HG03095 (cell line): ENCODE measurements around the gene NAPA.

Experiments
- ATAC-seq: cut with Tn5 transposase; IDR thresholded peaks from one replicate; pipeline ENCODE4 v1.9.1; 2021; ENCODE audit warnings: moderate library complexity; ENCODE audit not compliant: unreplicated experiment

Gene NAPA

DNA sequence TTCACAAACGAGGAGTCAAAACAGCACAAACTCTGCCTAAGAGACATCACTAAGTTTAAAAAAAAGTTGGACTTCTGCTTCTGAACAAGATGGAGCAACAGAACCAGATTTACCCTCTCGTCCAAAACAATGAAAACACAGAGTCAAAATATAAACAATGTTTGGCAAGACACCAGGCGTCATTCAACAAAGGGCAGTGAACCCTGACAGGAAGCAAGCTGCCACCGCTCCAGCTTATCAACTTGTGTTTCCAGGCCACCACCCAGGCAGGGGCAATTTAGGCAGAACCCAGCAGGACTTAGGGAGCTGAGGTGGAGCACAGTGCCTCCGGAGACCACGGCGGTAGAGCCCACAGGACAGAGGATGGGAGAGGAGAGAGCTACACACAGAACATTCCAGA is 8.6 kb upstream of the NAPA start:
- no peak for ATAC-seq

DNA sequence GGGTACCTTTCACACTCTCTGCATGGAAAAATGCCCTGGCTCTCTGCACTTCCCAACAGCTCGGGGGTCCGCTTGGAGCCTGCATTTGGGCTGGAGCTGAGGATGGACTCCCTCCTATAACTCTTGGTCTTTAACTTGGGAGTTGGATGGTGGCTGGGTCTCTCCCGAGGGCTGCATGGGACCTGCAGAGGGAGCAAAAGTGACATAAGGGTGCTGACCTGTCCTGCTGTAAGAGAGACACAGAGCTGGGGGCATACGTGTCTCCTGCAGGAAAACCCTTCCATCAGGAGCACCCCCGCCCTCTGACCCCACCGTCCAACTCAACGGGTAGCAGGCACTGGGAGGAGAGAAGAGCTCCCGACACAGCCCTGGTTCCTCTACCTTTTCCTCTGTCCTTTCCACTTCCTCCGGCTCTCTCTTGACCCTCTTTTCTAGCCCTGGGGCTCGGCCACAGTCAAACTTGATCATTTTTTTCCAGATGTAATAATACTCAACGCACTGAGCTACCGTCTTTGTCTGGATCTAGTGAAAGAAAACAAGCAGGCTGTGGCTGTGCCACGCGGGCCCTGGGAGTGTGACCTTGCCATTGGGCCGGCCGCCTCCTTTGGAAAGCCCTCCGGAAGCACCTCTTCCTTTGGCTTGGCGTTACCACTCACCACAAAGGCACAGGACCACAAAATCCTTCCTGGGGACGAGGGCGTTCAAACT is 6.8 kb upstream of the NAPA start:
- no peak for ATAC-seq

DNA sequence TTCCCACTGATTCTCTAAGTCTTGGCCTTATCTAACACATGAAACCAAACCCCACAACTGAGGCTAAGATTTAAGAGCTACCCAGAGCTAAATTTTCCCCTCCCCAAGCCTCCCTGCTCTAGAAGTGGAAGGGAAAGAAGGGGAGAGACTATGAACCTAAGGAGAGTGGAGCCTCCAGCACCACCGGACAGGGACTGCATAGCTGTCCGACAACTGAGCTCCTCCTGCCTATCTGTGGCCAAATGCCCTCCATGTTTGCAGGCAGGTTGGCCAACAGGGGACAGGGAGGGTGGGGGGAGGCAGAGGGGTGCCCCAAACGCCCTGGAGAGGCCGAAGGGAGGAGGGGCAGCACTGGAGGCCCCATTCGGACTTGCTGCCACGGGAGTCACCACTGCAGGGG is 6.0 kb upstream of the NAPA start:
- no peak for ATAC-seq

DNA sequence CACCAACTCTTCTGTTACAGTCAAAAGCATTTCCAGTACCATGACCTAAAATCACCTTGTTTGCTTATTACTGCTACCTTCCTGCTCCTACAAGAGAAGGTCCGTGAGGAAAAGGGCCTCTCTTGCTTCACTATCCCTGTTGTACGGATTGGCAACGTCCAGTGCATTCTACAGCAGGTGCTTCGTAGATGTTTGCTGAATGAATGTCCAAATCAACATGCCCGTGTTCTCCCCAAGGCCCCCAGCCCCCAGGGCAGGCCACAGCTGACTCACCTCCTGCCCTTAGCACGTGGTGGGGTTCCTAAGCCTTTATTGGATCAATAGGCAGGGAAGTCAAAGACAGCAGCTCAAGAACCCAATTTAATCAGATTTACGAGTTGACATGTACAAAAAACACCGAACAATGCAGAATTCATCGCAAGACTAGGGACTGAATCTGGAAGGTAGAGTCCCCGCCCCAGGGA is 5.5 kb upstream of the NAPA start:
- no peak for ATAC-seq

DNA sequence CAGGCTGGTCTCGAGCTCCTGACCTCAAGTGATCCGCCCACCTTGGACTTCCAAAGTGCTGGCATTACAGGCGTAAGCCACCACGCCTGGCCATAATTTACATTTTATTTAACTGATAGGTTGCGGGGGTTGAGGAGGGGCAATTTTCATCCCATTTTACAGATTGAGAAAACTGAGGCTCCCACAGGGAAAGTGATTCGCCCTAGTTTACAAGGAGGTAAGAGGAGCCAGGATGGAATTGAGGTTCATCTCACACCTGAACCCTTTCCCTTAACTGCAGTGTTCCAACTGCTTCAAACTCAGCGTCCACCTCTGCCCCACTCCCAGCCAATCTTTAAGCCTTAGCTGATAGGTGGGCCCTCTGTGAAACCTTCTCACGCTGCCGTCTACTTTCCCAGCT is 4.0 kb upstream of the NAPA start:
- no peak for ATAC-seq

DNA sequence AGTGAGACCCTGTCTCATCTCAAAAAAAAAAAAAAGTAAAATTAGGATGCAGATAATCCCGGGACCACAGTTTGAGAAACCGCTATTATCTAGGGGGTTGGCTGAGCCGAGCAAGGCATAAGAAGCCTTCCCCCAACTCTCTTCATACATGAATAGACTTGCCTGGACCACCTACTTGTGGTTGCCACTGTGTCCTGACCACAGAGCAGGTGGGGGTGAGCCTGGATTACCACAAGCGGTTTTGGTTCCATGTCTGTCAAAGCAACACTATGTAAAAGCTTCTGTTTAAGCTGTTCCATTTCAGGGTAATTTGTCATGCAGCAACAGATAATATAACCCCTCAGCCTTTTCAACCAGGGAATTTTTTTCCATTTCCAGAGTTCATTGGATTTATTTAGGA is 3.3 kb upstream of the NAPA start:
- peak; percentile 44 for ATAC-seq

DNA sequence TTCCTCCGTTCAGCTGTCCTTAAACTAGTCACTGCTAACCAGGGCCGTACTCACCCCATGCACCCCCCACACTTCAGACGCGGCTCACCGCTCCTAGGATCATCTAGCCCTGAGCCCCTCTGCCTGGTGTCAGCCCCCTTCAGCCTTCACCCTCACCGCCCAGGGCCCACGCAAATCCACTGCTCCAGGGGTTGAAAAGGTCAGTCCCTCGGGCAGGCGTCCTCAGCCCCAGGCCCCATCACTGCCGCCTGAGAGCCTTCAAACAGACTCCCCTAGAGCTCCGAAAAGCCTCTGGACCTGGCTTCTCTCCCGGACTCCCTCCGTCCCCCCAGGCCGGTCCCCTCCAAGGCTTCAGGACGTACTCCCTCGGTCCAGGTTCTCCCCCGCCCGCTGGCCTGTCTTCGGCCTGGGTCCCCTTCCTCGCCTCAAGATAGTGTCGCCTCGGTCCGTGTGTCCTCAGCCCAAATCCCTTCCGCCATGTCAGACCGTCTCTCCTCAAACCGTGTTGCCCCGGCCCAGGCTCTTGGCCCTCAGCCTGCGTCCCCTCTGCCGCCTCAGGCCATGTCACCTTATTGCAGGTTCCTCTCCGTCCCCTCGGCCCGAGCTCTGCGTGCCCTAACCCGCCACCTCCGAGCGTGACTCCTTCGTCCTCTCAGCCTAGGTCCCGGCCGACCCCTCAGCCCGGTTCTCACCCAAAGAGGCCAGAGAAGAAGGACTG is 553 bp downstream of the NAPA start:
- peak; percentile 6 for ATAC-seq

DNA sequence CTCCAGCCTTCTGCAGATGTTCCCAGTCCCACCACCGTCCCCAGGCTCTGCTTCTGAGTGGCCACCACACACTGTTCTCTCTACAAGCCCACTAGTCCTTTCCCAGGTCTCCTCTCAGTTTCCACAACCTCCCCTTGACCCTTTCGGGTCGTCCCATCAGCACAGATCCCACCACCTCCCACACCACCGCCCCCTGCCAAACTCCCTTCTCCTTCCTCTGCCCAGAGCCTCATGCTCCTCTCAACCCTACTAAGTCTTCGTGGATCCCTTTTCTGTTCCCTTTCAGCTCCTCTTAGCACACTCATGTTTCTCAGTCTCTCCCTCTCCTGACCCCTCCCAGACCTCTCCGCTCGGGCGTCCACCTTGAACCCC is 1.9 kb downstream of the NAPA start:
- ATAC-seq, result no peak

DNA sequence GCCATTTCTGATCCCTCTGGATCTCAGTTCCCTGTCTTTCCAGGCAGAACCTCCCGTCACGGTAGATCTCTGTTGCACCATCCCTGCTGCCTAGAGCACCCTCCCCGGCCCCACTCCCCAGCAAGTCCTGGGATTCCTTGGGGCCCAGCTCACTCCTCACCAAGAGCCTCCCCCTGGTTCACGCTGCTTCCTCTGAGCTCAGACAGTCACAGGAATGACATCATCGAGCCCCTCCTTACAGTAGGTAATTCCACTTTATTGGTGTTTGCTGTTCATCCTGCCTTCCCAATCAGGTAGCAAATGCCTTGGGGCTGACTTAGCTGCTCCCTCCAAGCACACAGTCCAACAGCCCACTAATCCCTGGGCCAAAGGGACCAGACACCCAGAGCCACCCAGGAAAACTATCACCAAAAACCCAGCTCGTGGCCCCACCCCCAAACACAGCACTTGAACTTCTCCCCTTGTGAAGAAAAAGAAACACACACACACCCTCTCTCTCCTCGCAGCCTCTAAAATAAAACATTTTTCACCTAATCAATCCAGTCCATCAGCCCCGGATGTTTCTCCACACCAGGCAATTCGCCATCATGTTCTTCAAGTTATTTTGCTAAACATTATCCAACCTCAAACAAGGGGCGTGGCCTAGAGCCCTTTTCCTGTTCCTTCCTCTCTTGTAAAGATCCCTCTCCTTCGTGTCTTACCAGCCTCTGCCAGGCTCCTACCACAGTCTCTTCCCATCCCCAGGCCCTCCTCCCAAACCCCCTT is 2.5 kb downstream of the NAPA start:
- no peak for ATAC-seq

DNA sequence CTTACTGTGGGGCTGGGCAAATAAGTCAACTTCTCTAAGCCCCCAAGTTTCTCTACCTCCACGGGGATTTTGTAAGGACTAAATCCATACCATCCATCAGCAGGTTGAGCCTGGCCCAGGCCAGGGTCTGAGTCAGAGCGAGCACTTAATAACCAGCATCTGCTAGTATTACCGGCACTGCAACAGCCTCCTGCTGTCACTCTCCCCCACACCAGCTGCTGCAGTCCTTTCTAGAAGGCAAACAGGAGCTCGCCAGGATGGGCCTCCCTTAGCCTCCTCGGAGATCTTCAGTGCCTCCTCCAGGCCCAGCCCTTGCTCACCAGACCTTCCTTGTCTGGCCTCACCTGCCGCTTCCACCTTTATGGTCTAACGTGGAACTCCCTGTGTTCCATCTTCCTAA is 3.2 kb downstream of the NAPA start:
- no peak for ATAC-seq

DNA sequence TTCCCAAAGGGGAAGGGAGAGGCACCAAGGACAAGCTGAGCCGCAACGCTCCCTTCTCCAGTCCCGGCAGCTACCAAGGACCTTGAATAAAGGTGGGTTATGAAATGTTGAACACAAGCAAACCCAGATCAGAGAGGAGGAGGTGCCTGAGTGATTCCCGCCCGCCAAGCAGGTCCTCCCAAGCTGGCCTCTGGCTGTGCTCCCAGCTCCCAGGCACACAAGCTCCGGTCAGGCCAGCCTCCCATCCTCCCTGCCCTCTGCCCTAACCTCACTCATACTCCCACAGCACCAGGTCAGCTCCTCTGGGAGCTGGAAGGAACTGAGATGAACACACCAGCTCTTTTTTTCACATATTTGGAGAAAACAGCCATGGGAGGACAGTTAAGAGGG is 3.7 kb downstream of the NAPA start:
- no peak for ATAC-seq

DNA sequence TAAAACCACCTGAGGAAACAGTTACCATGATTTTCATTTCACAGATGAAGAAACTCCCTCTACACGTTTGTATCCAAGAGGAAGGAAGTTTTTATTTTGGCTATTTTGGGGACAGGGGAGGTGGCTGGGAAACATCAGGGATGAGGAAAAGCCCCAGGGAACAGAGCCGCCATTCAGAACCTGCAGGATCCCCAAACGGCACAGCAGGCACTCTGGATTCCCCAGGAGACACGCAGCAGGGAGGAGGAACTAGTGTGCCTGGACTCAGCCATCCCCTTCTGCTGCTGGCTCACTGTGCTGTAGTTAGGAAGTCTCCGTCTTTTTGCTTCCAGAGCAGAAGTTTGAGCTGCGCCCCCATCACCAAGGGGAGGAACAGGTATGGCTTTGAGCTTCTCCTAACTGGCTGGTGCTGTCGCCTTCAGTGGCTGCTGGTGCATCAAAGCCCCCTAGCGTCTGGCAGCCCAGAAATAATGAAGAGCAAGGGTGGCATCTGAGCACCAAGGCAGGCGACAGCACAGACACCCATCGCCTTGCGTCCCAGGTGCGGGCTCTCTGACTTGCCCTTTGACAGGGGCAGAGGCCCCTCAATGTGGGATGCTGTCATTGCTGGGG is 4.2 kb downstream of the NAPA start:
- ATAC-seq, result no peak

DNA sequence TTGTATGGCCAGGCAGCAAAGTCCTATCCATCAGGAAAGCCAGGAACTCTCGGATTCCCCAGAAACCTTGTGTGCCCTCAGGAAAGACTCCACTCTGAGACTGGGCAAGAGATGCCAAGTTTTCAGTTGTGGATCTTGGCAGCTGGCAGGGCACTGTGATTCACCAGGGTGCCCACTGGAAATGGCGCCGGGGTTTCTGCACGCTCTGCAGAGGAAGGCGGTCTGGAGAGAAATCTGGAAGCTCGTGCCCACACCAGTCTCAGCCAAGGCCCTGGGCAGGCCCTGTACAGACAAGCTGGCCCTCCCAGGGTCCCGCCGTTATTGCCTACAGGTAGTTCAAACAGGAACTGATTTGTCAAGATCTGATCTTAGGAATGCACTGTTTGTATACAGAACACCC is 4.9 kb downstream of the NAPA start:
- ATAC-seq, result no peak

DNA sequence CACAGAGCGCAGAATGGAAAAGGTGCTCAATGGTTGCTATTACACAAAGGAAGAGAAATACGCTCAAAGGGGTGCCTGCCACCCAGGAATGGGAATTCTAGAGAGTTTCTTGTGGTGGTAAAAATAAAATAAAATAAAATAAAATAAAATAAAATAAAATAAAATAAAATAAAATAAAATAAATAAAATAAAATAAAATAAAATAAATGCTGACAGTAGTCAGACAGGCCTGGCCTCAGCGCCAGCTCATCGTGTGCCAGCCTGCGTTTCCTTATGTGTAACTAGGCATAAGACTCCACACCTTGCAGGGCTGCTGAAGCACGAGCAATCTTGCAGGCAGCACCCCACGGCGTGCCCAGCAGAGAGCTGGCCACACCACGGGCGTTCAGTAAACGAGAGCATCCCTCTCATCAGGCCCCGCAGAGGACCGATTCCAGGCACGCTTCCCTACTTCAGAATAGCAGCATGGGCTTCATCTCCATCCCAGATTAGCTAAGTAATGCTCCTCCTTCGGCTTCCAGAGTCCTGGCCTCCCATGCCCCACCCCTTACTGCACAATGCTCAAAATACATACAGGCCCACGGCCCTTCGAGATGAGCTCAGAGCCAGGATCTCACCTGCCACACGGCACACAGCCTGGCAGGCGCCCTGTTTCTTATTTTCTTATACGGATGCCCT is 5.6 kb downstream of the NAPA start:
- ATAC-seq, result no peak

DNA sequence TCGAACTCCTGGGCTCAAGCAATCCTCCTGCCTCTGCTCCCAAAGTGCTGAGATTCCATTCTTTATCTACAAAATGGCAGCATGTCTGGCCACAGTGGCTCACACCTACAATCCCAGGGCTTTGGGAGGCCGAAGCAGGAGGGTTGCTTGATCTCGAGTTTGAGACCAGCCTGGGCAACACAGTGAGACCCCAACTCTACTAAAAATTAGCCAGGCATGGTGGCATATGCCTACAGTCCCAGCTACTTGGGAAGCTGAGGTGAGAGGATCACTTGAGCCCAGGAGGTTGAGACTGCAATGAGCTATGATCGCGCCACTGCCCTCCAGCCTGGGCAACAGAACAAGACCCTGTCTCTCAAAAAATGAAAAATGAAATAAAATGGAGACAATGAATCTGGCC is 6.1 kb downstream of the NAPA start:
- ATAC-seq, result no peak

DNA sequence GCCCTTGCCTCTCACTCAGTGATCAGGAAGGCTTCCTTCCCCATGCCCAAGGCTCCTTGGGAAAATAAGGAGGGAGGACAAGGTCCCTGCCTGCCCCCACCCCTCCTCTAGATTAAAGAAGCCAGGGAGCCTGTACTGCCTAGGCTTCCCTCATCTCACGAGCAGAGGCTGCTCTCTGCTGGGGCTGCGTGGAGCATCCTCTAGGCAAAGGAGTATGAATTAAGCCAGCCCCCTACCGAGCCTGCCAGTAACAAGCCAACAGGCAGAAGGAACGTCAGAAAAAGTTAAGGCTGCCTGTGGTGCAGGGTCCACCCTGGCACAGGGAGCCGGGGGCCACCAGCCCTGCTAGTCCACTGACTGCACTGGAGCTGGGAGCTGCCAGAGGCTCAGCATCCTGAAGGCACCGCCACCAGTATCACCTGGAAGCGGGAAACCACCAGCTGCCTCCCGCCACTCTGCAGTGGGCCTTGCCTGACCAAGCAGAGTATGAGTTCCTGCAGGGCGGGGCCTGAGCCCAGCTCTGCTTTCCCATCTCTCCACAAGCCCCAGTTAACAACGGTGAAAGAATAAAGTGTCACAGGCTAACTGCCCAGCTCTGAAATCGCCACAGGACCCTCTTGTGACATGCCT is 6.8 kb downstream of the NAPA start:
- ATAC-seq, result no peak

DNA sequence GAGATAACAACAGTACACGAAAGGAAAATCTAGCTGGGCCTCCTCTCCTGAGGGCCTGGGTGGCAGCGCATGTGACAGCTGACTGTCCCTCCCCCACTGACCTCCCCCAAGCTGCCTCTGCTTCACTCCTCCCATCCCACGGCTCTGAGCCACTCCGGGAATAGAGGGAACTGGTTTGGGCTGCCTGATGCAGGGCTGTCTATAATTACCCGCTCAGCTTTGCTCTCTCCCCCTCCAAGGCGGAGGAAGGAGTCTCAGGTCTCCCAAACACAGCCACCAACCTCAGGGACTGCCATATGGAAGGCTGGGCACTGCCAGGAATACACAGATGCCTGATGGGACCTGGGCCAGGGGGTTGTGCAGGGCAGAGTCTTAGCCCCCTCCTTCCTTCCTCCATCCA is 7.9 kb downstream of the NAPA start:
- no peak for ATAC-seq

DNA sequence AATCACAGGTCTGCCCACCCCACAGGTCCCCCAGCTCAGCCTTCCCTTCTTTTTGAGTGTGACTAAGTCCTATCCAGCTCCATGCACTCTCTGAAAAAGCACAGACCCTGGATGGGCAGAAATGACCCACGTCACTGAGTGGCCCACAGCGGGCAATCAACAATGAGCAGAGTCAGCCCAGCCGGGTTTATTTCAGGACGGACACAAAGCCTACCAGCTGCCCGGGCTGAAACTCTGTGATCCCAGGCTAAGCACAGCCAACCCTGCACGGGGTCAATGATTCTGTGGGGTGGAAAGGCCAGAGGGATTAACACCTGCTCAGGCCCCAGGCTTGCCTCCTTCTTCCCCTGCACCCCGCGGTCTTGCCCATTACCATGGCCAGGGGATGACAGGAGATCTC is 8.4 kb downstream of the NAPA start:
- no peak for ATAC-seq

DNA sequence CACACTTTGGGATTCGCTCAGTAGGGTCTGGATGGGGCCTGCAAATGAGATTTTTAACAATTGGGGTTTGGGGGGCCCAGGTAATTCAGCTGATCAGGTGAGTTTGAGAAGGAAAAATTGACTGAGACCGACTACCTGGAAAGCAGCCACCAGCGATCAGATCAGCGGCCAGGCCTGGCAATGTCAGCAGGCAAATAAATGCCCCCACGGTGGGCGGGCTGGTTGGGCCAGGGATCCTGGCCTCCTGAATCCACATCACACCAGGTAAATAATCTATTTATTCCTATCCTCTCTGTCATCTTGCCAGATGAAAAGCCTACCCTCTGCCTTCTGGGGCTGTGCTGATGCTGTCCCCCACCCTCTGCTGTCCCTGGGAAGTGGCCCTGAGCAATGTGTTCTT is 9.4 kb downstream of the NAPA start:
- ATAC-seq, result no peak

DNA sequence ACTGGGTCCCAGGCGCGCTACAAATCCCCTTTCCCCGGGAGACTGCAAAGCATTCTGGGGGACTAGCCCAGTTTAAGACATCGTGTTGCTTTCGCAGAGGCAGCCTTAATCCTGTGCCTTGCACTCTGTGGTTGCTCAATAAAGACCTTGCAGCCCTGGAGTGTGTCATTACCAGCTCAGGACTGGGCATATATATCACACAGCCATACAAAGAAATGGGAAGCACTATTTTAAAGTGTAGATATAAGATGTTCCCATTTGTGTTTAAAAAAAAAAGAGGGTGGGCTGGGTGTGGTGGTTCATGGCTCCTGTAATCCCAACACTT is 11.1 kb downstream of the NAPA start:
- ATAC-seq, result no peak
